ENCODE measurements around the gene PIK3CD.

The PIK3CD gene

DNA sequence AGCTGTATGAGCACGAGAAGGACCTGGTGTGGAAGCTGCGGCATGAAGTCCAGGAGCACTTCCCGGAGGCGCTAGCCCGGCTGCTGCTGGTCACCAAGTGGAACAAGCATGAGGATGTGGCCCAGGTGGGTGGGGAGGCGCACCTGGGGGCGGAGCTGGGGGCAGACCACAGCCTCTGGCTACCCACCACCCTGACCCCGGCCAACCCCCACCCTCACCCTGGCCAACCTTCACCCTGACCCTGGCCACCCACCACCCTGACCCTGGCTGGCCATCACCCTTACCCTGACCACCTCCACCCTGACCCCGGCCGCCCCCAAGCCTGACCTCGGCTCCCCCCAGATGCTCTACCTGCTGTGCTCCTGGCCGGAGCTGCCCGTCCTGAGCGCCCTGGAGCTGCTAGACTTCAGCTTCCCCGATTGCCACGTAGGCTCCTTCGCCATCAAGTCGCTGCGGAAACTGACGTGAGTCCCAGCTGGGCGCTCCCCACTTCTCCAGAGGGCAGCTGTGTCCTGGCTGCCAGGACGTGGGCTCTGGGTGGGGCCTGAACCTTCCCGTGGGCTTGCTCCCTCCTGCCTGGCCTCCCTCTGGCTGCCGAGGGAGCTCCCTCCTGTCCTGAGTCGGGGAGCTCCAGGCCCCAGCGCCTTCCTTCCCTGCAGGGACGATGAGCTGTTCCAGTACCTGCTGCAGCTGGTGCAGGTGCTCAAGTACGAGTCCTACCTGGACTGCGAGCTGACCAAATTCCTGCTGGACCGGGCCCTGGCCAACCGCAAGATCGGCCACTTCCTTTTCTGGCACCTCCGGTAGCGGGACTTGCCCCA, 69.5 kb downstream of the PIK3CD start:
- TF ChIP-seq, protein P1, sequence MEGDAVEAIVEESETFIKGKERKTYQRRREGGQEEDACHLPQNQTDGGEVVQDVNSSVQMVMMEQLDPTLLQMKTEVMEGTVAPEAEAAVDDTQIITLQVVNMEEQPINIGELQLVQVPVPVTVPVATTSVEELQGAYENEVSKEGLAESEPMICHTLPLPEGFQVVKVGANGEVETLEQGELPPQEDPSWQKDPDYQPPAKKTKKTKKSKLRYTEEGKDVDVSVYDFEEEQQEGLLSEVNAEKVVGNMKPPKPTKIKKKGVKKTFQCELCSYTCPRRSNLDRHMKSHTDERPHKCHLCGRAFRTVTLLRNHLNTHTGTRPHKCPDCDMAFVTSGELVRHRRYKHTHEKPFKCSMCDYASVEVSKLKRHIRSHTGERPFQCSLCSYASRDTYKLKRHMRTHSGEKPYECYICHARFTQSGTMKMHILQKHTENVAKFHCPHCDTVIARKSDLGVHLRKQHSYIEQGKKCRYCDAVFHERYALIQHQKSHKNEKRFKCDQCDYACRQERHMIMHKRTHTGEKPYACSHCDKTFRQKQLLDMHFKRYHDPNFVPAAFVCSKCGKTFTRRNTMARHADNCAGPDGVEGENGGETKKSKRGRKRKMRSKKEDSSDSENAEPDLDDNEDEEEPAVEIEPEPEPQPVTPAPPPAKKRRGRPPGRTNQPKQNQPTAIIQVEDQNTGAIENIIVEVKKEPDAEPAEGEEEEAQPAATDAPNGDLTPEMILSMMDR (conservative IDR thresholded peaks at IDR 0.05; ENCODE audit: low read depth, low read length): no peak
- H3K4me3 ChIP-seq (ENCODE audit: low read length): no peak overlapping the region
- DNase-seq (ENCODE audit: low read depth): no peak

- DNase-seq (ENCODE audit: low read depth): no peak
- no peak overlapping the region for H3K4me3 ChIP-seq (ENCODE audit: low read length)
These were observed 70.3 kb downstream of the PIK3CD start for GRCh38 chr1:9721606-9722377.

DNA sequence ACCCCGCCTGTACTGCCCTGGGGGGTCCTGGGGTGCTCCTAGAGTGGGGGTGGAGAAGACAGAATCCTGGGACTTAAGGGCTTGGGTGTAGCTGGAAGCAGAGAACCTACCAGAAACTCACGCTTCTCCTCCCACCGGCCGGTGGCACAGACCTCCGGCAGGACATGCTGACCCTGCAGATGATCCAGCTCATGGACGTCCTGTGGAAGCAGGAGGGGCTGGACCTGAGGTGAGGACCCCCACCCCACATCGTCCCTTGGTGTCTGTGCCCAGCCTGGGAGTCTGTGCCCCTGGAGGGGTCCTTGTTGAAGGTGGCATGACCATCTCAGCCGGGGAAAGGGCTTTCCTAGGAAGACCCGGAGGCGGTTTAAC, 70.8 kb downstream of the PIK3CD start:
- DNase-seq (ENCODE audit: low read depth): no peak
- no peak overlapping the region for H3K4me3 ChIP-seq (ENCODE audit: low read length)
- TF ChIP-seq, protein P1 (conservative IDR thresholded peaks at IDR 0.05; ENCODE audit: low read depth, low read length): no peak

More at GRCh38 chr1:9721606-9722377, 70.3 kb downstream of the PIK3CD start:
- TF ChIP-seq, protein P1 (conservative IDR thresholded peaks at IDR 0.05; ENCODE audit: low read depth, low read length): peak; percentile 73

DNA sequence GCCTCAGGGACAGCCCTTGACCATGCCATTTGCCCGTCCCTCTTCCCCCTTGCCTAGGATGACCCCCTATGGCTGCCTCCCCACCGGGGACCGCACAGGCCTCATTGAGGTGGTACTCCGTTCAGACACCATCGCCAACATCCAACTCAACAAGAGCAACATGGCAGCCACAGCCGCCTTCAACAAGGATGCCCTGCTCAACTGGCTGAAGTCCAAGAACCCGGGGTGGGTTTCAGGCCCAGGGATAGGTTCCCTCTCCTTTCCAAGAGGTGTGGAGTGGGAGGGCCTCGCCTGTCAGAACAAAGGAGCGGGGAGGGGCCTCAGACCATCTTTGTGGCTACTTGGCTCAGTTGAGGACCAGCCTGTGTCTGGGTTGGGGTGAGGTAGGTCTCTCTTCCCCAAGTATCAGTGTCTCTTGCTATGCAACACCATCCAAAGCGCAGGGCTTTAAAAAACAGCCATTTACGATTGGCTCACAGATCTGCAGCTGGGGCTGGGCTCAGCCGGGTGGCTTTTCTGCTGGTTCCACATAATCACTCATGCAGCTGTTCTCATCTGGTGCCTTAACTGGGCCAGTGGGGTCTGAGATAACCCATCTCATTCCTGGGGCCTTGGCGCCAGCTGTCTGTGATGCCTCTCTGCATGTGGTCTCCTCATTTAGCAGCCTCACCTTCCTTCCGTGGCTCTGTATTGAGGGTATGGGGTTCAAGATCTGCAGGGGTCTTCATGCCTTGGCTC, 71.7 kb downstream of the PIK3CD start:
- H3K4me3 ChIP-seq (ENCODE audit: low read length): no peak overlapping the region
- no peak for DNase-seq (ENCODE audit: low read depth)
- TF ChIP-seq, protein P1 (conservative IDR thresholded peaks at IDR 0.05; ENCODE audit: low read depth, low read length): no peak

- no peak for DNase-seq (ENCODE audit: low read depth)
- no peak overlapping the region for H3K4me3 ChIP-seq (ENCODE audit: low read length)
- TF ChIP-seq, protein P1 (conservative IDR thresholded peaks at IDR 0.05; ENCODE audit: low read depth, low read length): no peak
These were observed 72.4 kb downstream of the PIK3CD start for GRCh38 chr1:9723926-9724325.

DNA sequence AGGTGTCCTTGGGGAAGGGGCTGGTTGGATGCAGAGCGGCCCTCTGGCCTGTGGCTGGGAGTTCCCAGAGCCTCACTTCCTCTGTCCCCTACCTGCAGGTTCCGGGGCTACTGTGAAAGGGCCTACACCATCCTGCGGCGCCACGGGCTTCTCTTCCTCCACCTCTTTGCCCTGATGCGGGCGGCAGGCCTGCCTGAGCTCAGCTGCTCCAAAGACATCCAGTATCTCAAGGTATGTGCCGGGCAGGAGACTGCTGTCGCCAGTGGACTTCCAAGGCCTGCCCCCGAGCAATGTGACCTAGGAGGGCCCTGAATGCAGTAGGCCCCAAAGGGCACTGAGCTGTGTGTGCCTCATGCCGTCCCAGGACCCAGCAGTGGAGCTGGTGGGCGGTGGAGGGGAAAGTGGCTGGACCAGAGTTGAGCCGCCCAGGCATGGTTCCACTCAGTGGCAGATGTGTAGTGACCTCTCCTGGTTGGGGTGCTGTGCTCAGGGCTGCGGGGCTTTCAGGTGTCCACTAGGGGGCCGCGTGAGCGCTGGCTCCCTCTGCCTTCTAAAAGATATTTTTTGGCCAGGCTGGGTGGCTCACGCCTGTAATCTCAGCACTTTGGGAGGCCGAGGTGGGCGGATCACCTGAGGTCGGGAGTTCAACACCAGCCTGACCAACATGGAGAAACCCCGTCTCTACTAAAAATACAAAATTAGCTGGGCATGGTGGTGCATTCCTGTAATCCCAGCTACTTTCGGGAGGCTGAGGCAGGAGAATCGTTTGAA, 73.4 kb downstream of the PIK3CD start:
- no peak overlapping the region for H3K4me3 ChIP-seq (ENCODE audit: low read length)
- no peak for DNase-seq (ENCODE audit: low read depth)
- TF ChIP-seq, protein P1 (conservative IDR thresholded peaks at IDR 0.05; ENCODE audit: low read depth, low read length): peak; percentile 95

Measured in retinal pigment epithelial cell (primary cell).